ENCODE measurements around the gene FBLN7. TPM values are rescaled to one million over a fixed set of nuclear protein-coding genes. Genes with fewer than 3 reads are reported as not detected.

FBLN7 gene
- polyA plus RNA-seq, 3 donors = 0.04 TPM; not detected in 2

DNA sequence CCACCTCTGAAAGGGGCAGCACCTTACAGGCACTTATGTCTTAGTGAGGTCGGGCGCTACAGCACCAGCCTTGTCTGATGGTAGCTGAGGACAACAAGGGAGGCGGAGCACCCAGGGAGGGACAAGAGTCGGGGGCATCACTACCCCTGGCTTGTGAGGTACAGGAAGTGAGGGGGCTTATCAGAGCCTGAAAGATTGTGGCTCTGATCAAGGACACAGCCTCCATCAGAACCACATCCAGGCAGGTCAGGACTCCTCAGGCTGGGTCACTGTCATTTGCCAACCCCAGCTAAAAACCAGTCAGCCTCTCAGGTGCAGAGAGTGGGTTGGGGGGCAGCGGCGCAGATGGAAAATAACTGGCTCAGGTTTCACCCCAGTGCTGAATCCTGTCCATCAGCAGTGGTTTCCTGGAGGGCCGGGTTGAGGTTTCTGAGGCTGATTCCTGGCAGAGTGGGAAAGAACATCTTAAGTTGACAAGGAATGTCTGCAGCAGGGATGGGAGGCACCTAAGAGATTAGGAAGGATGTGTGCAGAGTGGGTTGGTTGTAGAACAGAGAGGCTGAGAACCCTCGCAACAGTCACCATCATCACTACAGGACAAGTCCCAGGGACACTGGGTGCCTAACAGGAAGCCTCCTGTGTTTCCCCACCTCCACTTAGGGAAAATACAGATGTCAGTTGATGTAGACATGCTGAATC is 45.3 kb downstream of the FBLN7 start:
- H3K79me2 ChIP-seq (ENCODE audit: insufficient read depth, low read length) = no peaks in the 10 kb centered on the region
- Mint-ChIP-seq H3K9me3 (peaks cover 0 to 20% (median 13%) of the 10 kb centered on the region in 7 donors), H3K4me3 (no peak overlapping the region), H3K27me3 (ENCODE audit: low read depth in 3 of 3) (peaks cover 33 to 49% (median 36%) of the 10 kb centered on the region in 3 donors), H3K4me1 (peaks cover 3% of the 10 kb centered on the region), H3K27ac (no peak overlapping the region), H3K36me3 (no peaks in the 10 kb centered on the region)
- H3K9me3 ChIP-seq (replicated peaks in 1 of 2; ENCODE audit: control insufficient read depth in 1 of 2, insufficient read depth in 1 of 2, low read length in 2 of 2) = peaks cover 0 to 4% of the 10 kb centered on the region in 2 donors
- H3K9ac ChIP-seq (ENCODE audit: insufficient read depth, low read length, poor library complexity, severe bottlenecking) = no peak overlapping the region
- H3K36me3 ChIP-seq (replicated peaks in 1 of 2; ENCODE audit: control insufficient read depth in 1 of 2, insufficient read depth in 2 of 2, low read length in 2 of 2) = no peaks in the 10 kb centered on the region
- H3K4me3 ChIP-seq (replicated peaks in 1 of 3; ENCODE audit: low read depth in 2 of 3, low read length in 3 of 3) = no peak overlapping the region
- TF ChIP-seq, protein P1, sequence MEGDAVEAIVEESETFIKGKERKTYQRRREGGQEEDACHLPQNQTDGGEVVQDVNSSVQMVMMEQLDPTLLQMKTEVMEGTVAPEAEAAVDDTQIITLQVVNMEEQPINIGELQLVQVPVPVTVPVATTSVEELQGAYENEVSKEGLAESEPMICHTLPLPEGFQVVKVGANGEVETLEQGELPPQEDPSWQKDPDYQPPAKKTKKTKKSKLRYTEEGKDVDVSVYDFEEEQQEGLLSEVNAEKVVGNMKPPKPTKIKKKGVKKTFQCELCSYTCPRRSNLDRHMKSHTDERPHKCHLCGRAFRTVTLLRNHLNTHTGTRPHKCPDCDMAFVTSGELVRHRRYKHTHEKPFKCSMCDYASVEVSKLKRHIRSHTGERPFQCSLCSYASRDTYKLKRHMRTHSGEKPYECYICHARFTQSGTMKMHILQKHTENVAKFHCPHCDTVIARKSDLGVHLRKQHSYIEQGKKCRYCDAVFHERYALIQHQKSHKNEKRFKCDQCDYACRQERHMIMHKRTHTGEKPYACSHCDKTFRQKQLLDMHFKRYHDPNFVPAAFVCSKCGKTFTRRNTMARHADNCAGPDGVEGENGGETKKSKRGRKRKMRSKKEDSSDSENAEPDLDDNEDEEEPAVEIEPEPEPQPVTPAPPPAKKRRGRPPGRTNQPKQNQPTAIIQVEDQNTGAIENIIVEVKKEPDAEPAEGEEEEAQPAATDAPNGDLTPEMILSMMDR (IDR thresholded peaks at IDR 0.05) = no peak
- H3K4me1 ChIP-seq (ENCODE audit: control insufficient read depth in 1 of 2, insufficient read depth in 2 of 2, low read length in 2 of 2) = no peaks in the 10 kb centered on the region
- intact Hi-C loops (cut with micrococcal nuclease) = no loop called here
- H3K27ac ChIP-seq (ENCODE audit: low read depth in 1 of 2, low read length in 2 of 2) = no peak overlapping the region
- no peak for DNase-seq
- H3K4me2 ChIP-seq (replicated peaks; ENCODE audit: extremely low read depth, low read length, poor library complexity, severe bottlenecking) = no peak overlapping the region
- H4K20me1 ChIP-seq (ENCODE audit: insufficient read depth, low read length) = no peaks in the 10 kb centered on the region
- H3K27me3 ChIP-seq (ENCODE audit: control insufficient read depth in 2 of 2, insufficient read depth in 2 of 2, low read length in 2 of 2) = peaks cover 2 to 33% of the 10 kb centered on the region in 2 donors
- WGBS (ENCODE audit: insufficient coverage) = 50% methylated on average over 4 of the region's 8 CpGs
- no peak overlapping the region for H2AFZ ChIP-seq (ENCODE audit: insufficient read depth, low read depth, low read length, poor library complexity, severe bottlenecking)

DNA sequence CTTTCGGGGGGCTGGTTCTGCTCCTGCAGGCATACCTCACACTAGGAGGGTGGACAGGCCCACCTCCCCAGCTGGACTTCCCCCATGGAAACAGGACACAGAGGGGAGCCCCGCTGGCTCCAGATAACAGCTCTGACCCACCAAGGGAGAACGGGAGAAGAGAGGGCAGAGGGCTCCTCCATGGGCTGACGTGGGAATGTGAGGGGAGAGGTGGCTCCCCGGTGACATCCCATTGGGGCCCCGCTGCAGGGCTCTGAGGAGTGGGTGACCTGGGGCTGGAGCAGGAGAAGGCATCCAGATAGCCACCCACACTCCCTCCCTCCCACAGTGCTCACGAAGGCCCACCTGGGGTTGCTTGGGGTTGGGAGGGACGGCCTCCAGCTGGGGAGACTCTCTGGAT is 45.9 kb downstream of the FBLN7 start:
- intact Hi-C loops (cut with micrococcal nuclease) = no loop called here
- H3K4me3 Mint-ChIP-seq = no peak overlapping the region
- H3K9me3 Mint-ChIP-seq = peaks cover 0 to 19% (median 12%) of the 10 kb centered on the region in 7 donors
- H3K27ac Mint-ChIP-seq = no peak overlapping the region
- 100% methylated on average over 3 of the region's 8 CpGs for WGBS (ENCODE audit: insufficient coverage)
- TF ChIP-seq, protein P1 (IDR thresholded peaks at IDR 0.05) = no peak
- no peaks in the 10 kb centered on the region for H3K4me1 ChIP-seq (ENCODE audit: control insufficient read depth in 1 of 2, insufficient read depth in 2 of 2, low read length in 2 of 2)
- H4K20me1 ChIP-seq (ENCODE audit: insufficient read depth, low read length) = no peaks in the 10 kb centered on the region
- H3K36me3 ChIP-seq (replicated peaks in 1 of 2; ENCODE audit: control insufficient read depth in 1 of 2, insufficient read depth in 2 of 2, low read length in 2 of 2) = no peaks in the 10 kb centered on the region
- no peak for DNase-seq
- H3K27ac ChIP-seq (ENCODE audit: low read depth in 1 of 2, low read length in 2 of 2) = no peak overlapping the region
- no peak overlapping the region for H3K4me3 ChIP-seq (replicated peaks in 1 of 3; ENCODE audit: low read depth in 2 of 3, low read length in 3 of 3)
- H2AFZ ChIP-seq (ENCODE audit: insufficient read depth, low read depth, low read length, poor library complexity, severe bottlenecking) = no peak overlapping the region
- H3K27me3 Mint-ChIP-seq (ENCODE audit: low read depth in 3 of 3) = peaks cover 33 to 43% (median 39%) of the 10 kb centered on the region in 3 donors
- H3K27me3 ChIP-seq (ENCODE audit: control insufficient read depth in 2 of 2, insufficient read depth in 2 of 2, low read length in 2 of 2) = peaks cover 2 to 33% of the 10 kb centered on the region in 2 donors
- no peak overlapping the region for H3K9ac ChIP-seq (ENCODE audit: insufficient read depth, low read length, poor library complexity, severe bottlenecking)
- H3K4me2 ChIP-seq (replicated peaks; ENCODE audit: extremely low read depth, low read length, poor library complexity, severe bottlenecking) = no peak overlapping the region
- no peaks in the 10 kb centered on the region for H3K79me2 ChIP-seq (ENCODE audit: insufficient read depth, low read length)
- peaks cover 3% of the 10 kb centered on the region for H3K4me1 Mint-ChIP-seq
- peaks cover 0 to 4% of the 10 kb centered on the region in 2 donors for H3K9me3 ChIP-seq (replicated peaks in 1 of 2; ENCODE audit: control insufficient read depth in 1 of 2, insufficient read depth in 1 of 2, low read length in 2 of 2)
- no peaks in the 10 kb centered on the region for H3K36me3 Mint-ChIP-seq

All from CD14-positive monocyte (primary cell).